HFFc6 (cell line): ENCODE measurements around the gene IBA57. TPM values are rescaled to one million over a fixed set of nuclear protein-coding genes. Genes with fewer than 3 reads are reported as not detected.

ENCODE experiments used
- DNase-seq: peaks from one replicate; pipeline ENCODE4 v3.0.0-alpha.2; 2018
- H3K27ac Mint-ChIP-seq: 2 replicates; pipeline ENCODE4 v1.8.0; 2020; ENCODE audit warnings: mild to moderate bottlenecking, mixed read lengths
- H3K27me3 Mint-ChIP-seq: 2 replicates; pipeline ENCODE4 v1.8.0; 2021; ENCODE audit warnings: mild to moderate bottlenecking, moderate library complexity, mixed read lengths; ENCODE audit not compliant: insufficient read depth
- H3K36me3 Mint-ChIP-seq: 2 replicates; pipeline ENCODE4 v1.8.0; 2021; ENCODE audit warnings: low read depth, mixed read lengths
- H3K4me1 Mint-ChIP-seq: 2 replicates; pipeline ENCODE4 v1.8.0; 2020; ENCODE audit warnings: low read depth, mixed read lengths
- H3K4me3 Mint-ChIP-seq: 2 replicates; pipeline ENCODE4 v1.8.0; 2020; ENCODE audit warnings: mild to moderate bottlenecking, moderate library complexity, mixed read lengths
- H3K9me3 Mint-ChIP-seq: 2 replicates; pipeline ENCODE4 v1.8.0; 2020; ENCODE audit warnings: mild to moderate bottlenecking, mixed read lengths
- CTCF ChIP-seq: fragments of 200-600 bp; sonication (generic); IDR thresholded peaks from 2 replicates; pipeline ENCODE4 v1.5.0; 2021; ENCODE audit warnings: antibody characterized with exemption, mild to moderate bottlenecking
- total RNA-seq, 6 experiments: library from RNA; stranded (reverse); fragmentation: NEBNext Ultra II Directional; extraction: Animal tissue kit (Norgen Biotek cat#: 25700); gene quantifications; 2 replicates in 1 of 6; 3 replicates in 5 of 6; pipeline ENCODE4 v1.2.3, GENCODE V29; 2021

Gene IBA57
- total RNA-seq, 6 experiments from 2014 or later: 4.2 to 5.8 (median 4.7) TPM

DNA sequence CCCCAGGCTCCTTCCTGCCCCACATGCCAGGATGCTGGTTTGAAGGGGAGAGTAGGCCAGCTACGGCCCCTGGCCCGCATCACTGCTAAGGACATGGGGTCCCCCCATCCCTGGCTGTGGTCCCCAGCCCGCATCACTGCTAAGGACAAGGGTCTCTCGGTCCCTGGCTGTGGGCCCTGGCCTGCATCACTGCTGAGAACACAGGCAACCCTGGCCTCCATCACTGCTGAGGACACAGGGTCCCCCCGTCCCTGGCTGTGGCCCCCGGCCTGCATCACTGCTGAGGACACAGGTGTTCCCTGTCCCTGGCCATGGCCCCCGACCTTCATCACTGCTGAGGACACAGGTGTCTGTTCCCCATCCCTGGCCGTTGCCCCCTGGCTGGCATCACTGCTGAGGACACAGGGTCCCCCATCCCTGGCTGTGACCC lies 41.8 kb downstream of the IBA57 start:
- Mint-ChIP-seq H3K9me3 (no peaks in the 10 kb centered on the region), H3K36me3 (no peaks in the 10 kb centered on the region), H3K4me1 (no peaks in the 10 kb centered on the region), H3K27me3 (no peaks in the 10 kb centered on the region; the same call in 1 of the 2 replicates), H3K27ac (no peak overlapping the region), H3K4me3 (no peak overlapping the region)
- no peak for TF ChIP-seq CTCF
- no peak for DNase-seq

DNA sequence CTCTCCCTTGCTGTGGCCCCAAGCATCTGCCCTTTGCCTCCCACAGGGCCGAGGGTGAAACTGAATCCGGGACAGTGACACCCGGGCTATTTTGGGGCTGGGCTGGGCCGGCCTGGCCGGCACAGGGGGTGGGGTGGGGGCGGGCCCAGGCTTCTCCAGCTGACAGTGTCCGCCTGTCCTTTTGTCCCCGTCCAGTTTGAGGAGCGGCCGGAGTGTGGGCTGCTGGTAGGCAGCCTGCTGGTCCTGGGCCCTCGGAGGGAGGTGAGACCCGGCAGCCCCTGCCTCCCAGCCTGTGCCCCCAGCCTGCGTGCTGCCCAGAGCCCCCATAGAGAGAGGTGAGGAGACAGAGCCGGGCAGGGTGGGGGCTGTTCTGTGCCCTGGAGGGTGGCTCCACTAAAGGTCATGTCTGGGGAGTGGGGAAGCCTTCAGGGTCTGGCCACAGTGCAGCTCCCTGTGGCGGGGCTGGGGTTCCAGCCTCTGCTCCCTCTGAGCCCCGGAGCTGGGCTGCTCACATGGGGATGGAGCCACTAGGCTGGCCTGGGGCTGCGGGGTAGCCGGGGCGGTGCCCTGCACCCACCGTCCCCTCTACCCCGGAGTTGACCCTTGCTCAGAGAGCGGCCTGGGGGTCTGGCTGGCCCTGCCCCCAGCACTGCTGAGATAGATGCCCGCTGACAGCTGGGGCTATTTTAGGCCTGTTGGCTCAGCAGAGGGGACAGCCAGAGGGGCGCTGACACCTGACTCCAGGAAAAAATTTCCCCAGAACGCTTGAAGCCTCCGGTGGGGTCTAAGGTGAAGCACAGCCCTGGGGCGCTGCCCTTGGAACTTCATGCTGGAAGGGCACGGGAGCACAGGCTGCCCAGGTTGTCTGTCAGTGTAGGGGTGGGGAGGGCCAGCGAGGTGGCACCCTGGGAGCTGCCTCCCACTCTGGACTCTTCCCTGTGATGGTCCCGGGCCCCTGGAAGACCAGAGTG lies 42.5 kb downstream of the IBA57 start, which contains the start of gene OBSCN:
Gene OBSCN, plus strand, starts transcription at position 194 of the 971 bp plus-strand sequence. CDS start 3,740 bp downstream, outside the sequence.
- no peak for DNase-seq
- no peak within 1 kb of the TSS for H3K27ac Mint-ChIP-seq
- no peaks in the 10 kb centered on the region; the same call in 1 of the 2 replicates for H3K27me3 Mint-ChIP-seq
- H3K9me3 Mint-ChIP-seq: no peaks in the 10 kb centered on the region
- no peaks in the 10 kb centered on the region for H3K36me3 Mint-ChIP-seq
- no peak within 1 kb of the TSS for H3K4me3 Mint-ChIP-seq
- H3K4me1 Mint-ChIP-seq: no peaks in the 10 kb centered on the region
- no peak for TF ChIP-seq CTCF

- no peaks in the 10 kb centered on the region for H3K4me1 Mint-ChIP-seq
- H3K4me3 Mint-ChIP-seq: no peak overlapping the region
- no peaks in the 10 kb centered on the region for H3K36me3 Mint-ChIP-seq
- DNase-seq: no peak
- no peak overlapping the region for H3K27ac Mint-ChIP-seq
- no peak for TF ChIP-seq CTCF
- H3K27me3 Mint-ChIP-seq: no peaks in the 10 kb centered on the region; the same call in 1 of the 2 replicates
- no peaks in the 10 kb centered on the region for H3K9me3 Mint-ChIP-seq
These were observed 43.4 kb downstream of the IBA57 start for GRCh38 chr1:228208831-228209551.

DNA sequence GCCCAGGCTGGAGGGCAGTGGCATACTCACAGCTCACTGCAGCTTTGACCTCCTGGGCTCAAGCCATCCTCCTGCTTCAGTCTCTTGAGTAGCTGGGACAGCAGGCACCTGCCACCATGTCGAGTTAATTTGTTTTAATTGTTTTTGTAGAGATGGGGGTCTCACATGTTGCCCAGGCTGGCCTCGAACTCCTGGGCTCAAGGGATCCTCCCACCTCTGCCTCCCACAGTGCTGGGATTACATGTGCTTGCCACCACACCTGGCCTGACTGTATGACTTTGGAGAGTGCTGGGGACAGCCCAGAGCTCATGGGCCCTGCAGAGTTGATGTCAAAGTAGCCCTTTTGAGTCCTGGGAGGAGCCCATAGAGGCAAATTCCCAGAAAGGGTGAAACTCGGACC lies 44.1 kb downstream of the IBA57 start:
- Mint-ChIP-seq H3K4me3 (no peak overlapping the region), H3K4me1 (no peaks in the 10 kb centered on the region), H3K9me3 (no peaks in the 10 kb centered on the region)

More for the DNA sequence above, 44.1 kb downstream of the IBA57 start:
- Mint-ChIP-seq H3K27ac (no peak overlapping the region), H3K27me3 (no peaks in the 10 kb centered on the region; the same call in 1 of the 2 replicates), H3K36me3 (no peaks in the 10 kb centered on the region)
- no peak for DNase-seq
- TF ChIP-seq CTCF: no peak
